Natural killer cell treated with Interleukin-12 subunit alpha and Interleukin-12 subunit beta and Interleukin-15 and Interleukin-18, amount 100 ng/mL, for 72 hours (primary cell): ENCODE results near the gene KRT82. TPM values are rescaled to one million over a fixed set of nuclear protein-coding genes. Genes with fewer than 3 reads are reported as not detected.
"Not testable (repeated sequence)": the region's sequence is repeated elsewhere in the genome, so short reads cannot be mapped to it uniquely, and the experiment has no call there.

Experiments used
- ATAC-seq, 2 donors: fragments of 150-1000 bp; cut with Tn5 transposase in 1 of 2; sonication (Bioruptor Pico), chemical (Tn5 transposase) in 1 of 2; 2 replicates each; pipeline ENCODE4 v1.10.0; 2021
- DNase-seq: peaks from one replicate; pipeline ENCODE4 v3.0.0; 2022; ENCODE audit warnings: low spot score
- H3K27ac Mint-ChIP-seq, 2 donors: 1 replicate in 1 of 2; 2 replicates in 1 of 2; pipeline ENCODE4 v1.8.0; 2022; ENCODE audit warnings: mixed read lengths in 2 of 2, mild to moderate bottlenecking in 1 of 2, moderate library complexity in 1 of 2
- H3K27me3 Mint-ChIP-seq, 2 donors: 1 replicate in 1 of 2; 2 replicates in 1 of 2; pipeline ENCODE4 v1.8.0; 2022; ENCODE audit warnings: mixed read lengths in 2 of 2
- H3K36me3 Mint-ChIP-seq: one replicate; pipeline ENCODE4 v1.8.0; 2022; ENCODE audit warnings: mixed read lengths
- H3K4me1 Mint-ChIP-seq, 2 donors: 1 replicate in 1 of 2; 2 replicates in 1 of 2; pipeline ENCODE4 v1.8.0; 2022; ENCODE audit warnings: low read depth in 2 of 2, mixed read lengths in 2 of 2, mild to moderate bottlenecking in 1 of 2
- H3K4me3 Mint-ChIP-seq: one replicate; pipeline ENCODE4 v1.8.0; 2022; ENCODE audit warnings: mixed read lengths
- H3K9me3 Mint-ChIP-seq: 2 replicates; pipeline ENCODE4 v1.8.0; 2022; ENCODE audit warnings: mixed read lengths
- total RNA-seq, 2 donors: library from RNA; stranded (reverse); gene quantifications; one replicate each; pipeline ENCODE4 v1.2.3, GENCODE V29; 2022

KRT82 gene
- total RNA-seq, 2 donors from 2014 or later: not detected

DNA sequence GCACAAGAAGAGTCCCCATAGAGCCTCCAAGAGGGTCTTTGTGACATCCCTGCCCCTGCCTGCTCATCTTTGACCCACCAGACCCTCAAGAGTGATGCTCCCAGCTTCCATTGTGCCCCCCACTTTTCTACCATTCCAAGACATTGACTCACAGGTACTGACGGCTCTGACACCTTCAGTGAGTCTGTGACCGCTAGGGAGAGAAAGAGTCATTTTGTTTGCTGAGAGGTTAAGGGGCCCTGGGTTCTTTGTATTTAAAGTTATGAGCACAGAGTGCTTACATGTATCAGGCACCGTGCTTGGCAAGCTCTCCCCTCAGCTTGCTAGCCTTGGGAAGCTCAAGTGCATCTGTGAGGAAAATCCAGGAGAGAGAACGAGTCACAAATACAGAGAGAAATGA lies 7.1 kb upstream of the KRT82 start:
- H3K36me3 Mint-ChIP-seq: no peaks in the 10 kb centered on the region
- peaks cover 7 to 10% of the 10 kb centered on the region in 2 donors for H3K27me3 Mint-ChIP-seq
- ATAC-seq: no peak
- no peak overlapping the region for H3K4me3 Mint-ChIP-seq
- H3K27ac Mint-ChIP-seq: no peak overlapping the region
- peaks cover 0 to 3% of the 10 kb centered on the region in 2 donors for H3K4me1 Mint-ChIP-seq
- H3K9me3 Mint-ChIP-seq: no peaks in the 10 kb centered on the region
- DNase-seq: no peak

- ATAC-seq (peak in 1 of 2 donors; percentile 29), DNase-seq (no peak)
- Mint-ChIP-seq H3K4me3 (no peak overlapping the region), H3K4me1 (peaks cover 0 to 3% of the 10 kb centered on the region in 2 donors), H3K9me3 (no peaks in the 10 kb centered on the region), H3K27ac (no peak overlapping the region), H3K27me3 (peaks cover 8 to 10% of the 10 kb centered on the region in 2 donors), H3K36me3 (no peaks in the 10 kb centered on the region)
Observed at GRCh38 chr12:52411815-52412214, 5.7 kb upstream of the KRT82 start.

DNA sequence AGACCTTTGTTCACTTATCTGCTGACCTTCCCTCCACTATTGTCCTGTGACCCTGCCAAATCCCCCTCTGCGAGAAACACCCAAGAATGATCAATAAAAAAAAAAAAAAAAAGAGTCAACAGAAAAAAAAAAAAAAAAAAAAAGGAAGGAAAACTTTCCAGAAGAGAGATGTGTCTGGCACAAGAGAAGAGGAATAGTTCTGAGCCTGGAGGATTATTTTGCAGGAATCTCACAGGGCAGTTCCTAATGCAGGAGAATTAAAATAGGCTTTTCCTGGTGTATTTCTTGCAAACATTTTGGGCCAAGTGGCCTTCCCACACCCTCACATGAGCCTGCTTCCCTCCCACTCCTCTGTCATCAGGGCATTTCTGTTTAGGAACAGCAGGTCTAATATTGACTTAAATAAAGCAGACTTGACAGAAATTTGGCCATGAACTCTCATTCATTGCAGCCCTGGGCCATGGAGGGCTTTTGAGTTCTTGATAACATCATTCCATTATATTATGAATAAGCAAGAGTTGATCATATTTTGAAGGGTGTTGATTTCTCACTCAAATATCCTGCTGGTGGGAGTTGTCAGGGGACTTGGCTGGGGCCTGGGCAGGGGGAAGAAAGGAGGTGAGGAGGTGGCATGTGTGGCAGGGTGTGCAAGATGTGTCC lies 4.6 kb upstream of the KRT82 start:
- H3K36me3 Mint-ChIP-seq, H3K4me3 Mint-ChIP-seq, ATAC-seq, H3K27ac Mint-ChIP-seq, H3K9me3 Mint-ChIP-seq, DNase-seq, H3K4me1 Mint-ChIP-seq: not testable (repeated sequence)
- peaks cover 8 to 10% of the 10 kb centered on the region in 2 donors for H3K27me3 Mint-ChIP-seq

- H3K4me1 Mint-ChIP-seq: peaks cover 0 to 3% of the 10 kb centered on the region in 2 donors
- no peak overlapping the region for H3K4me3 Mint-ChIP-seq
- no peak for DNase-seq
- H3K9me3 Mint-ChIP-seq: no peaks in the 10 kb centered on the region
- peaks cover 7 to 8% of the 10 kb centered on the region in 2 donors for H3K27me3 Mint-ChIP-seq
- no peaks in the 10 kb centered on the region for H3K36me3 Mint-ChIP-seq
- H3K27ac Mint-ChIP-seq: no peak overlapping the region
- ATAC-seq: peak in 1 of 2 donors; percentile 34
Observed at GRCh38 chr12:52407918-52408317, 1.8 kb upstream of the KRT82 start.

DNA sequence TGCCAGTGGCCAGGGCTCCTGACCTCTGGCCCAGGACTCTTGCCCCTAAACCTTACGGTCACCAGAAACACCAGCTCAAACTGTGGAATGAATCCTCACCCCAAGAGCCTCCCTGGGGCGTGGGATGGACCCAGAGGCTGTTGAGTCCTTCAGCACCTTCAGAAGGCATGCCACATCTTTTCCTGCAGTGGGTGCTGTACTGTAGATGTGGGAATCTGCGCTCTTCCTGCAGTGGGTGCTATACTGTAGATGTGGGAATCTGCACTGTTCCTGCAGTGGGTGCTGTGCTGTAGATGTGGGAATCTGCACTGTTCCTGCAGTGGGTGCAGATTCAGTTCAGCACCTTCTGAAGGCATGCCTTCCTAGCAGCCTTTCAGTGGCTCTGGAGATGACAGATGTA lies 1.2 kb downstream of the KRT82 start:
- DNase-seq (no peak), ATAC-seq (no peak)
- no peaks in the 10 kb centered on the region for H3K9me3 Mint-ChIP-seq
- peaks cover 4 to 8% of the 10 kb centered on the region in 2 donors for H3K27me3 Mint-ChIP-seq
- no peak overlapping the region for H3K4me3 Mint-ChIP-seq
- no peaks in the 10 kb centered on the region for H3K36me3 Mint-ChIP-seq
- H3K4me1 Mint-ChIP-seq: peaks cover 0 to 3% of the 10 kb centered on the region in 2 donors
- no peak overlapping the region for H3K27ac Mint-ChIP-seq

DNA sequence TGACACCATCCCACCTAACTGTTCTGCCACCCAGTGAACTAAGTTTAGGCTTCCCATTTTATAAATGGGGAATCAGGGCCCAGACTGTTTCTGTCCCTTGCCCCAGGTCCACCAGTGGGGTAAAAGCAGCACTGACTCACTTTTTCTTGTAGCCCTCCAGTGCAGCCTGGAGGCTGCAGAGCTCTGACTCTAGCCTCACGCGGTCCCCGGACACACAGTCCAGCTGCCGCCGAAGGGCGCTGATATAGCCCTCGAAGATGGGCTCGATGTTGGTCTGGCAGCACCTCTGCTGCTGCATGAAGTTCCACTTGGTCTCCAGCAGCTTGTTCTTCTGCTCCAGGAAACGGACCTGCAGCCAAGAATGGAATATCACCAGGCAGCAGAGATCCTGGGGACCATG lies 2.6 kb downstream of the KRT82 start:
- no peaks in the 10 kb centered on the region for H3K9me3 Mint-ChIP-seq
- H3K4me1 Mint-ChIP-seq: peaks cover 0 to 6% of the 10 kb centered on the region in 2 donors
- DNase-seq (no peak), ATAC-seq (no peak)
- peaks cover 5 to 10% of the 10 kb centered on the region in 2 donors for H3K27me3 Mint-ChIP-seq
- no peaks in the 10 kb centered on the region for H3K36me3 Mint-ChIP-seq
- no peak overlapping the region for H3K4me3 Mint-ChIP-seq
- no peak overlapping the region for H3K27ac Mint-ChIP-seq

- H3K4me3 Mint-ChIP-seq: no peak overlapping the region
- DNase-seq: no peak
- peaks cover 0 to 6% of the 10 kb centered on the region in 2 donors for H3K4me1 Mint-ChIP-seq
- ATAC-seq: no peak
- no peaks in the 10 kb centered on the region for H3K36me3 Mint-ChIP-seq
- no peak overlapping the region for H3K27ac Mint-ChIP-seq
- peaks cover 4 to 6% of the 10 kb centered on the region in 2 donors for H3K27me3 Mint-ChIP-seq
- H3K9me3 Mint-ChIP-seq: no peaks in the 10 kb centered on the region
Observed at GRCh38 chr12:52402873-52403540, 3.1 kb downstream of the KRT82 start.

DNA sequence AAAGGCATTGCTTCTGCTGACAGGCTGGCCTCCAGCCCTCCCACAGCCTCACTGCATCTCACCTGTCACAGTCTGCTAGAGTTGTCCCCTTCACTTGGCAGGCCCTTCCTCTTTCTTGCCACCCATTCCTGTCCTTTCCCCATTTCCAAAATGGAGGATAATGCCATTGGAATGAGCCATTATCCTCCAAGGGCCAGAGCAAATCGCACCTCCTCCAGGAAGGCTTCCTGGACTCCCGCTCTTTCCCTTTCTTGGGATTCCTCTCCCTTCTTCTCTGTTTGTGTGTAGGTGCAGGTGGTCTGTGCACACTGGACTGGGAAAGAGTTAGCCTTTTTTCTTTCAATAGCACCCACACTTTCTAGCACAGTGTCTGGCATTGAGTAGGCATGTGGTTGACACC lies 3.8 kb downstream of the KRT82 start:
- no peak overlapping the region for H3K4me3 Mint-ChIP-seq
- no peak for ATAC-seq
- H3K9me3 Mint-ChIP-seq: no peaks in the 10 kb centered on the region

GRCh38 chr12:52401926-52402325 lies 4.2 kb downstream of the KRT82 start:
- no peak for DNase-seq
- H3K27me3 Mint-ChIP-seq: peaks cover 8 to 15% of the 10 kb centered on the region in 2 donors
- no peaks in the 10 kb centered on the region for H3K36me3 Mint-ChIP-seq
- no peak overlapping the region for H3K4me3 Mint-ChIP-seq
- peaks cover 0 to 6% of the 10 kb centered on the region in 2 donors for H3K4me1 Mint-ChIP-seq
- no peaks in the 10 kb centered on the region for H3K9me3 Mint-ChIP-seq
- no peak for ATAC-seq
- H3K27ac Mint-ChIP-seq: no peak overlapping the region

More for the DNA sequence above, 3.8 kb downstream of the KRT82 start:
- DNase-seq: no peak
- Mint-ChIP-seq H3K4me1 (peaks cover 0 to 6% of the 10 kb centered on the region in 2 donors), H3K27me3 (peaks cover 4 to 10% of the 10 kb centered on the region in 2 donors), H3K27ac (no peak overlapping the region), H3K36me3 (no peaks in the 10 kb centered on the region)

DNA sequence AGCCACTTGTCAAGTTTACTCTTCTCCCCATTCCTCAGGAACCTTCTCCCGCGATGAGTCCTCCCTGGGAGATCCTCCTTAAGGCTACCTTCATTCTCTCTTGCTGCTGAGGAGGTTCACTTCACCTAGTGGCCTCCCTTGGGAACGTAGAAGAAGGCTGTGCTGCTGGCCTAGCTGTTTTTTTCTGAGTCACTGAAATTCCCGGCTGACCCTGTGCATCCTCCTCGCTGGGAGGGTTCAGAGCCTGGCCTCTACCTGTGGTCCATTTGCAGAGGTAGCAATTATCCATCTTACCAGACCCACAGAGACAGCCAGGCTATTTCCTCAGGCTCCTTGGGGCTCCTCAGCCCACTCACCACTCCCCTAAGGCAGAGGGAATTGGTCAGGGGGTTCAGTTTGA lies 4.6 kb downstream of the KRT82 start:
- DNase-seq (no peak), ATAC-seq (no peak)
- H3K4me3 Mint-ChIP-seq: no peak overlapping the region
- peaks cover 0 to 6% of the 10 kb centered on the region in 2 donors for H3K4me1 Mint-ChIP-seq
- no peaks in the 10 kb centered on the region for H3K9me3 Mint-ChIP-seq
- no peaks in the 10 kb centered on the region for H3K36me3 Mint-ChIP-seq
- peaks cover 9 to 19% of the 10 kb centered on the region in 2 donors for H3K27me3 Mint-ChIP-seq
- no peak overlapping the region for H3K27ac Mint-ChIP-seq

DNA sequence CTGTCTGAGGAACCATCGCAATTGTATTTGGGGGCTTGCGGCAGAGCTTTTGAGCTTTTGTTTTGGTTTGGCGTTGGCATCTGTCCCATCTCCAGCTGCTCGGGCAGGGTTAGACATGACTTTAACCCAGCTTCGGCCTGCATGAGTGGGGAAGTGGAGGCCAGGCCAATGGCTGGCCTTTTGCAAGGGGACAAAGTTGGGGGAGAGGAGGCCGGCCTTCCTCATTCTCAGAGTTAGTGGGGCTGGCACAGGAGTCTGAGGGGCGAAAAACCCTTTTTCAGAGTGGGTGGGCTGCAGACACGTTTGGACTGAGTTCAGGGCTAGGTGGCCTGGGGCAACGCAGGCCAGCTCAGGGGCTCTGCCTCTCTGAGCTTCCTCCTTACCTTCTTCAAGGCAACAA lies 5.2 kb downstream of the KRT82 start:
- Mint-ChIP-seq H3K36me3 (no peaks in the 10 kb centered on the region), H3K4me3 (no peak overlapping the region), H3K27me3 (peaks cover 9 to 19% of the 10 kb centered on the region in 2 donors), H3K27ac (no peak overlapping the region), H3K4me1 (peaks cover 0 to 6% of the 10 kb centered on the region in 2 donors), H3K9me3 (no peaks in the 10 kb centered on the region)
- ATAC-seq: no peak
- no peak for DNase-seq

GRCh38 chr12:52399756-52400155 lies 6.4 kb downstream of the KRT82 start:
- ATAC-seq: no peak
- DNase-seq: no peak
- Mint-ChIP-seq H3K4me1 (peaks cover 0 to 6% of the 10 kb centered on the region in 2 donors), H3K9me3 (no peaks in the 10 kb centered on the region), H3K36me3 (no peaks in the 10 kb centered on the region), H3K27me3 (peaks cover 9 to 19% of the 10 kb centered on the region in 2 donors), H3K4me3 (no peak overlapping the region), H3K27ac (no peak overlapping the region)

GRCh38 chr12:52398176-52398575 lies 8.0 kb downstream of the KRT82 start:
- no peak for DNase-seq
- H3K27me3 Mint-ChIP-seq: peaks cover 9 to 19% of the 10 kb centered on the region in 2 donors
- H3K36me3 Mint-ChIP-seq: no peaks in the 10 kb centered on the region
- H3K27ac Mint-ChIP-seq: no peak overlapping the region
- H3K4me1 Mint-ChIP-seq: peaks cover 0 to 6% of the 10 kb centered on the region in 2 donors
- no peak overlapping the region for H3K4me3 Mint-ChIP-seq
- no peak for ATAC-seq
- no peaks in the 10 kb centered on the region for H3K9me3 Mint-ChIP-seq

GRCh38 chr12:52396656-52397055 lies 9.5 kb downstream of the KRT82 start:
- Mint-ChIP-seq H3K27me3 (peaks cover 11 to 19% of the 10 kb centered on the region in 2 donors), H3K9me3 (no peaks in the 10 kb centered on the region), H3K4me1 (peaks cover 0 to 3% of the 10 kb centered on the region in 2 donors), H3K4me3 (no peak overlapping the region), H3K36me3 (no peaks in the 10 kb centered on the region), H3K27ac (no peak overlapping the region)
- DNase-seq: no peak
- ATAC-seq: no peak
